Fibroblast of villous mesenchyme (primary cell): ENCODE data around the gene RBMS3. TPM values are rescaled to one million over a fixed set of nuclear protein-coding genes. Genes with fewer than 3 reads are reported as not detected.
A peak's percentile ranks its signal among the peaks of the same experiment; 100 is the strongest.

ENCODE experiments used
- DNase-seq: peaks from one replicate; pipeline ENCODE4 v3.0.0-alpha.2; 2010; ENCODE audit warnings: low read depth
- H3K4me3 ChIP-seq: 2 replicates; pipeline ENCODE4 v1.5.1; 2011; ENCODE audit warnings: low read depth, mild to moderate bottlenecking, low read length
- CTCF ChIP-seq: IDR thresholded peaks from 2 replicates; pipeline ENCODE4 v1.5.1; 2012; ENCODE audit warnings: low read depth, mild to moderate bottlenecking, low read length; ENCODE audit not compliant: insufficient read depth
- total RNA-seq: library from RNA; depleted of rRNA; stranded (reverse); fragments of >200 nt; gene quantifications from 2 replicates; pipeline ENCODE4 v1.2.3, GENCODE V29; 2012

RBMS3 gene
- total RNA-seq, 1 donor = 85.9 TPM

GRCh38 chr3:29451920-29452319 is 171.0 kb downstream of the RBMS3 start:
- TF ChIP-seq CTCF = no peak
- DNase-seq = no peak

GRCh38 chr3:29452934-29453283 is 172.0 kb downstream of the RBMS3 start:
- no peak overlapping the region for H3K4me3 ChIP-seq
- no peak for TF ChIP-seq CTCF
- no peak for DNase-seq

More at GRCh38 chr3:29451920-29452319, 171.0 kb downstream of the RBMS3 start:
- no peak overlapping the region for H3K4me3 ChIP-seq

- no peak for TF ChIP-seq CTCF
- H3K4me3 ChIP-seq = no peak overlapping the region
- no peak for DNase-seq
Measured at GRCh38 chr3:29453284-29454001, 172.6 kb downstream of the RBMS3 start.

GRCh38 chr3:29454161-29454611 is 173.3 kb downstream of the RBMS3 start:
- DNase-seq = no peak
- TF ChIP-seq CTCF = no peak
- no peak overlapping the region for H3K4me3 ChIP-seq

GRCh38 chr3:29456901-29457300 is 176.0 kb downstream of the RBMS3 start:
- no peak for DNase-seq
- no peak for TF ChIP-seq CTCF
- no peak overlapping the region for H3K4me3 ChIP-seq

- no peak overlapping the region for H3K4me3 ChIP-seq
- no peak for TF ChIP-seq CTCF
- DNase-seq = peak; percentile 37
Measured at GRCh38 chr3:29463304-29463703, 182.4 kb downstream of the RBMS3 start.

- no peak overlapping the region for H3K4me3 ChIP-seq
- peak; percentile 32 for DNase-seq
- TF ChIP-seq CTCF = no peak
Measured at GRCh38 chr3:29465836-29466235, 185.0 kb downstream of the RBMS3 start.
